WTC11 (cell line): ENCODE results near the gene ATAD2B. TPM values are rescaled to one million over a fixed set of nuclear protein-coding genes. Genes with fewer than 3 reads are reported as not detected.
A peak's percentile ranks its signal among the peaks of the same experiment; 100 is the strongest.
"Not testable (repeated sequence)": the region's sequence is repeated elsewhere in the genome, so short reads cannot be mapped to it uniquely, and the experiment has no call there.

Experiments
- ATAC-seq: fragments of 200-7000 bp; cut with Tn5 transposase; 2 replicates; pipeline ENCODE4 v1.10.0; 2021; ENCODE audit warnings: mild to moderate bottlenecking, moderate library complexity
- CTCF ChIA-PET: fragments of 300-600 bp; sonication (Branson Sonifier 250); formaldehyde crosslinking; loops from one replicate; lab custom pipeline; 2021; ENCODE audit warnings: antibody characterized with exemption; lab: Charles Lee
- POLR2A ChIA-PET: fragments of 350-600 bp; sonication (Branson Sonifier 250); formaldehyde crosslinking; loops from one replicate; lab custom pipeline; 2021; ENCODE audit warnings: antibody characterized with exemption; lab: Charles Lee
- DNase-seq: peaks from one replicate; pipeline ENCODE4 v3.0.0; 2021; ENCODE audit warnings: low spot score
- H3K27ac Mint-ChIP-seq: 2 replicates; pipeline ENCODE4 v1.8.0; 2021; ENCODE audit warnings: mixed read lengths
- H3K27me3 Mint-ChIP-seq: 2 replicates; pipeline ENCODE4 v1.8.0; 2021; ENCODE audit warnings: low read depth, mild to moderate bottlenecking, moderate library complexity, mixed read lengths
- H3K36me3 Mint-ChIP-seq: 2 replicates; pipeline ENCODE4 v1.8.0; 2021; ENCODE audit warnings: mixed read lengths
- H3K4me1 Mint-ChIP-seq: 2 replicates; pipeline ENCODE4 v1.8.0; 2022; ENCODE audit warnings: mixed read lengths
- H3K4me3 Mint-ChIP-seq: 2 replicates; pipeline ENCODE4 v1.8.0; 2021; ENCODE audit warnings: mild to moderate bottlenecking, moderate library complexity, mixed read lengths
- H3K9me3 Mint-ChIP-seq: 2 replicates; pipeline ENCODE4 v1.8.0; 2021; ENCODE audit warnings: mixed read lengths
- CBFB ChIP-seq: sonication (generic); formaldehyde crosslinking; IDR thresholded peaks from 2 replicates; pipeline ENCODE4 v1.8.1; 2022; ENCODE audit warnings: mild to moderate bottlenecking, low read depth, missing genetic modification reagents
- JUN ChIP-seq: sonication (generic); formaldehyde crosslinking; IDR thresholded peaks from 2 replicates; pipeline ENCODE4 v1.8.0; 2023; ENCODE audit warnings: mild to moderate bottlenecking, missing genetic modification reagents
- MYBL2 ChIP-seq: sonication (generic); formaldehyde crosslinking; IDR thresholded peaks from 2 replicates; pipeline ENCODE4 v1.8.1; 2023; ENCODE audit warnings: mild to moderate bottlenecking, moderate library complexity, missing genetic modification reagents
- NR3C1 ChIP-seq: sonication (generic); formaldehyde crosslinking; conservative IDR thresholded peaks from 2 replicates; pipeline ENCODE4 v1.8.1; 2023; ENCODE audit warnings: low read depth, mild to moderate bottlenecking, missing genetic modification reagents
- OVOL2 ChIP-seq: fragments of 250-450 bp; sonication (Bioruptor Pico); IDR thresholded peaks from 2 replicates; pipeline ENCODE4 v1.9.0; 2021; ENCODE audit warnings: mild to moderate bottlenecking, borderline replicate concordance
- ZNF138 ChIP-seq: sonication (generic); formaldehyde crosslinking; conservative IDR thresholded peaks from 2 replicates; pipeline ENCODE4 v1.8.1; 2022; ENCODE audit warnings: mild to moderate bottlenecking, moderate library complexity, missing genetic modification reagents
- ZNF219 ChIP-seq: sonication (generic); formaldehyde crosslinking; IDR thresholded peaks from 2 replicates; pipeline ENCODE4 v1.8.0; 2023; ENCODE audit warnings: missing genetic modification reagents, mild to moderate bottlenecking, borderline replicate concordance
- ZNF317 ChIP-seq: sonication (generic); formaldehyde crosslinking; IDR thresholded peaks from 2 replicates; pipeline ENCODE4 v1.8.1; 2023; ENCODE audit warnings: low read depth, mild to moderate bottlenecking, moderate library complexity, missing genetic modification reagents, borderline replicate concordance
- ZNF416 ChIP-seq: fragments of 250-450 bp; sonication (Bioruptor Pico); IDR thresholded peaks from 2 replicates; pipeline ENCODE4 v1.9.0; 2021; ENCODE audit warnings: mild to moderate bottlenecking, inconsistent platforms
- total RNA-seq: library from RNA; stranded (reverse); gene quantifications from 3 replicates; pipeline ENCODE4 v1.2.3, GENCODE V29; 2021
- TF ChIP-seq, protein P1 (sequence below): sonication (generic); formaldehyde crosslinking; IDR thresholded peaks from 2 replicates; pipeline ENCODE4 v1.8.0; 2023; ENCODE audit warnings: missing genetic modification reagents
- TF ChIP-seq, protein P2 (sequence below): fragments of 250-450 bp; sonication (Bioruptor Pico); IDR thresholded peaks from 2 replicates; pipeline ENCODE4 v1.9.0; 2021; ENCODE audit warnings: mild to moderate bottlenecking
- TF ChIP-seq, protein P3 (sequence below): sonication (generic); formaldehyde crosslinking; IDR thresholded peaks from 2 replicates; pipeline ENCODE4 v1.8.1; 2023; ENCODE audit warnings: mild to moderate bottlenecking, moderate library complexity, missing genetic modification reagents
- TF ChIP-seq, protein P4 (sequence below): fragments of 200-600 bp; IDR thresholded peaks from 2 replicates; pipeline ENCODE4 v1.8.0; 2022; ENCODE audit warnings: antibody characterized with exemption
- TF ChIP-seq, protein P5 (sequence below): fragments of 250-450 bp; sonication (Bioruptor Pico); conservative IDR thresholded peaks from 2 replicates; pipeline ENCODE4 v1.9.0; 2021; ENCODE audit warnings: mild to moderate bottlenecking
- TF ChIP-seq, protein P6 (sequence below): fragments of 250-450 bp; sonication (Bioruptor Pico); IDR thresholded peaks from 2 replicates; pipeline ENCODE4 v1.8.0; 2021; ENCODE audit warnings: mild to moderate bottlenecking
- TF ChIP-seq, protein P7 (sequence below): sonication (generic); formaldehyde crosslinking; IDR thresholded peaks from 2 replicates; pipeline ENCODE4 v1.8.0; 2023; ENCODE audit warnings: missing genetic modification reagents, mild to moderate bottlenecking, borderline replicate concordance

Gene ATAD2B
- total RNA-seq, 1 experiment from 2014 or later: 21.5 TPM

DNA sequence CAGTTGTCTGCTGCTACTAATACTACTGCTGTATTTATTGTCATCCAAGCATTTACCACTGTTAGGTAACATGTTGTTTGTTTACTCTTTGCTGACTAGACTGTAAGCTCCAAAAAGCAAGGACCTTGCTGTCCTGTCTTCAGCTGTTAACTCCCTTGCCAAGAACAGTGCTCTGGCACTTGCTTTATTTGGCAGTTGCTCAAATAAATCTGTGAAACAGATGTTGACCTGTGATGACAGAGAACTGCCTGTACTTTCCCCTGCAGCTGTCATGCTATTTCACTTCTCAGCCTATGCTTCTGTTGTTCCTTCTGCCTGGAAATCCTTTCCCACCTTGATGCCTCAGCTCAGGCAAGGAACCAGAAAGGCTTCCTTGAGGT lies 181.2 kb downstream of the ATAD2B start (continued):
- TF ChIP-seq, protein P1, sequence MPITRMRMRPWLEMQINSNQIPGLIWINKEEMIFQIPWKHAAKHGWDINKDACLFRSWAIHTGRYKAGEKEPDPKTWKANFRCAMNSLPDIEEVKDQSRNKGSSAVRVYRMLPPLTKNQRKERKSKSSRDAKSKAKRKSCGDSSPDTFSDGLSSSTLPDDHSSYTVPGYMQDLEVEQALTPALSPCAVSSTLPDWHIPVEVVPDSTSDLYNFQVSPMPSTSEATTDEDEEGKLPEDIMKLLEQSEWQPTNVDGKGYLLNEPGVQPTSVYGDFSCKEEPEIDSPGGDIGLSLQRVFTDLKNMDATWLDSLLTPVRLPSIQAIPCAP (CRISPR knock-in tag): no peak
- TF ChIP-seq OVOL2 (CRISPR knock-in tag) (no peak), ZNF317 (no peak), ZNF138 (CRISPR knock-in tag) (no peak)

DNA sequence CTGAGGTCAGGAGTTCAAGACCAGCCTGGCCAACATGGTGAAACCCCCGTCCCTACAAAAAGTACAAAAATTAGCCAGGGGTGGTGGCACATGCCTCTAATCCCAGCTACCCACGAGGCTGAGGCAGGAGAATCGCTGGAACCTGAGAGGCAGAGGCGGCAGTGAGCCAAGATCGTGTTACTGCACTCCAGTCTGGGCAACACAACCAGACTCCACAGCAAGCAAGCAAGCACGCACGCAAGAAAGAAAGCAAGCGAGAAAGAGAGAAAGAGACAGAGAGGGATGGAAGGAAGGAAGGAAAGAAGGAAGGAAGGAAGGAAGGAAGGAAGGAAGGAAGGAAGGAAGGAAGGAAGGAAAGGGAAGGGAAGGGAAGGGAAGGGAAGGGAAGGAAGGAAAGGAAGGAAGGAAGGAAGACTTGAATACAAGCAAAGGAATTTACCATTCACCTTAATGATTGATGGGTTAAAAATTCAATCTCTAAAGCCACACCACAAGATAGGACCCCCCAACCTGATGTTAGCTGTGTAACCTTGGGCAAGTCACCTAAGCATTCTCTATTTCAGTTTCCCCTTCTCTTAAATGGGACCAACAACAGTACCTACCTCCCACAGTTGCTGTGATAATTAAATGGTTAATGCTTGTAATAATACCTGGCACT lies 181.7 kb downstream of the ATAD2B start:
- Mint-ChIP-seq H3K27ac (0 out of 2 replicates have a peak overlapping the region, but pooled peaks have one; percentile 74), H3K27me3 (no peaks in the 10 kb centered on the region), H3K4me3 (no peak overlapping the region), H3K4me1 (peaks cover 15% of the 10 kb centered on the region), H3K9me3 (peaks cover 16% of the 10 kb centered on the region), H3K36me3 (peaks cover 13% of the 10 kb centered on the region)
- ChIA-PET POLR2A (no interaction called here), CTCF (interaction anchor here (0.6 kb wide), 1 partner anchor 109 kb away, joined by 3 read pairs; no protein-coding TSS in a partner anchor)
- no peak for DNase-seq
- no peak for ATAC-seq
- TF ChIP-seq, protein P2, sequence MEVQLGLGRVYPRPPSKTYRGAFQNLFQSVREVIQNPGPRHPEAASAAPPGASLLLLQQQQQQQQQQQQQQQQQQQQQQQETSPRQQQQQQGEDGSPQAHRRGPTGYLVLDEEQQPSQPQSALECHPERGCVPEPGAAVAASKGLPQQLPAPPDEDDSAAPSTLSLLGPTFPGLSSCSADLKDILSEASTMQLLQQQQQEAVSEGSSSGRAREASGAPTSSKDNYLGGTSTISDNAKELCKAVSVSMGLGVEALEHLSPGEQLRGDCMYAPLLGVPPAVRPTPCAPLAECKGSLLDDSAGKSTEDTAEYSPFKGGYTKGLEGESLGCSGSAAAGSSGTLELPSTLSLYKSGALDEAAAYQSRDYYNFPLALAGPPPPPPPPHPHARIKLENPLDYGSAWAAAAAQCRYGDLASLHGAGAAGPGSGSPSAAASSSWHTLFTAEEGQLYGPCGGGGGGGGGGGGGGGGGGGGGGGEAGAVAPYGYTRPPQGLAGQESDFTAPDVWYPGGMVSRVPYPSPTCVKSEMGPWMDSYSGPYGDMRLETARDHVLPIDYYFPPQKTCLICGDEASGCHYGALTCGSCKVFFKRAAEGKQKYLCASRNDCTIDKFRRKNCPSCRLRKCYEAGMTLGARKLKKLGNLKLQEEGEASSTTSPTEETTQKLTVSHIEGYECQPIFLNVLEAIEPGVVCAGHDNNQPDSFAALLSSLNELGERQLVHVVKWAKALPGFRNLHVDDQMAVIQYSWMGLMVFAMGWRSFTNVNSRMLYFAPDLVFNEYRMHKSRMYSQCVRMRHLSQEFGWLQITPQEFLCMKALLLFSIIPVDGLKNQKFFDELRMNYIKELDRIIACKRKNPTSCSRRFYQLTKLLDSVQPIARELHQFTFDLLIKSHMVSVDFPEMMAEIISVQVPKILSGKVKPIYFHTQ (CRISPR knock-in tag): no peak
- TF ChIP-seq, protein P3, sequence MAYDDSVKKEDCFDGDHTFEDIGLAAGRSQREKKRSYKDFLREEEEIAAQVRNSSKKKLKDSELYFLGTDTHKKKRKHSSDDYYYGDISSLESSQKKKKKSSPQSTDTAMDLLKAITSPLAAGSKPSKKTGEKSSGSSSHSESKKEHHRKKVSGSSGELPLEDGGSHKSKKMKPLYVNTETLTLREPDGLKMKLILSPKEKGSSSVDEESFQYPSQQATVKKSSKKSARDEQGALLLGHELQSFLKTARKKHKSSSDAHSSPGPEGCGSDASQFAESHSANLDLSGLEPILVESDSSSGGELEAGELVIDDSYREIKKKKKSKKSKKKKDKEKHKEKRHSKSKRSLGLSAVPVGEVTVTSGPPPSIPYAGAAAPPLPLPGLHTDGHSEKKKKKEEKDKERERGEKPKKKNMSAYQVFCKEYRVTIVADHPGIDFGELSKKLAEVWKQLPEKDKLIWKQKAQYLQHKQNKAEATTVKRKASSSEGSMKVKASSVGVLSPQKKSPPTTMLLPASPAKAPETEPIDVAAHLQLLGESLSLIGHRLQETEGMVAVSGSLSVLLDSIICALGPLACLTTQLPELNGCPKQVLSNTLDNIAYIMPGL (CRISPR knock-in tag): no peak
- no peak for TF ChIP-seq ZNF416 (CRISPR knock-in tag)
- TF ChIP-seq, protein P4, sequence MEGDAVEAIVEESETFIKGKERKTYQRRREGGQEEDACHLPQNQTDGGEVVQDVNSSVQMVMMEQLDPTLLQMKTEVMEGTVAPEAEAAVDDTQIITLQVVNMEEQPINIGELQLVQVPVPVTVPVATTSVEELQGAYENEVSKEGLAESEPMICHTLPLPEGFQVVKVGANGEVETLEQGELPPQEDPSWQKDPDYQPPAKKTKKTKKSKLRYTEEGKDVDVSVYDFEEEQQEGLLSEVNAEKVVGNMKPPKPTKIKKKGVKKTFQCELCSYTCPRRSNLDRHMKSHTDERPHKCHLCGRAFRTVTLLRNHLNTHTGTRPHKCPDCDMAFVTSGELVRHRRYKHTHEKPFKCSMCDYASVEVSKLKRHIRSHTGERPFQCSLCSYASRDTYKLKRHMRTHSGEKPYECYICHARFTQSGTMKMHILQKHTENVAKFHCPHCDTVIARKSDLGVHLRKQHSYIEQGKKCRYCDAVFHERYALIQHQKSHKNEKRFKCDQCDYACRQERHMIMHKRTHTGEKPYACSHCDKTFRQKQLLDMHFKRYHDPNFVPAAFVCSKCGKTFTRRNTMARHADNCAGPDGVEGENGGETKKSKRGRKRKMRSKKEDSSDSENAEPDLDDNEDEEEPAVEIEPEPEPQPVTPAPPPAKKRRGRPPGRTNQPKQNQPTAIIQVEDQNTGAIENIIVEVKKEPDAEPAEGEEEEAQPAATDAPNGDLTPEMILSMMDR: no peak
- TF ChIP-seq ZNF138 (CRISPR knock-in tag): no peak
- TF ChIP-seq JUN (CRISPR knock-in tag): no peak
- TF ChIP-seq NR3C1: no peak
- TF ChIP-seq, protein P5, sequence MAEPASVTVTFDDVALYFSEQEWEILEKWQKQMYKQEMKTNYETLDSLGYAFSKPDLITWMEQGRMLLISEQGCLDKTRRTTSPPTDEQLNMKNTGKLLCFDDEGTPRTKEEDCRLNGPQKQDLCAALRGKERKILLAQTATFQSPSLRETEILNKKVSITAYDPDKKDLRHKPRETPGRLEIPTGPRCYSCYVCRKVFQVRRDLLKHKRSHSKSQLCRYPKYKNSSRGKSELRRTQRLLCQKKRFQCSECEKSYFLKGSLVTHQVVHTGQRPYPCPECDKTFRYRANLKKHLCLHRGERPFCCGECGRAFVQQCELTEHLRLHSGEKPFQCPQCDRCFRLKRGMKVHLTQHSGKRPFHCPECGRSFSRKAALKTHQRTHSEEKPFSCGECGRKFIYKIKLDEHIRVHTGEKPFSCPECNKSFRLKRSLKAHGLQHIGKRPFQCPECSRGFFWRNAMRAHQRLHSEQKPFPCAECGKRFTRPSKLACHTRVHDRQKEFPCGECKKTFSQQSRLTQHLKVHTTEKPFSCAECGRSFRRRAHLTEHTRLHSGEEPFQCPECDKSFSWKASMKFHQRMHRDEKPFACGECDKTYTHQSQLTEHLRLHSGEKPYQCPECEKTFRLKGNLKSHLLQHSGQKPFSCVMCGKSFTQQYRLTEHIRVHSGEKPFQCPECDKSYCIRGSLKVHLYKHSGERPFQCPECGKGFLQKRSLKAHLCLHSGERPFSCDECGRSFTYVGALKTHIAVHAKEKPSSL (CRISPR knock-in tag): no peak
- no peak for TF ChIP-seq ZNF219 (CRISPR knock-in tag)
- TF ChIP-seq, protein P6, sequence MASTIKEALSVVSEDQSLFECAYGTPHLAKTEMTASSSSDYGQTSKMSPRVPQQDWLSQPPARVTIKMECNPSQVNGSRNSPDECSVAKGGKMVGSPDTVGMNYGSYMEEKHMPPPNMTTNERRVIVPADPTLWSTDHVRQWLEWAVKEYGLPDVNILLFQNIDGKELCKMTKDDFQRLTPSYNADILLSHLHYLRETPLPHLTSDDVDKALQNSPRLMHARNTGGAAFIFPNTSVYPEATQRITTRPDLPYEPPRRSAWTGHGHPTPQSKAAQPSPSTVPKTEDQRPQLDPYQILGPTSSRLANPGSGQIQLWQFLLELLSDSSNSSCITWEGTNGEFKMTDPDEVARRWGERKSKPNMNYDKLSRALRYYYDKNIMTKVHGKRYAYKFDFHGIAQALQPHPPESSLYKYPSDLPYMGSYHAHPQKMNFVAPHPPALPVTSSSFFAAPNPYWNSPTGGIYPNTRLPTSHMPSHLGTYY (CRISPR knock-in tag): no peak
- TF ChIP-seq, protein P7, sequence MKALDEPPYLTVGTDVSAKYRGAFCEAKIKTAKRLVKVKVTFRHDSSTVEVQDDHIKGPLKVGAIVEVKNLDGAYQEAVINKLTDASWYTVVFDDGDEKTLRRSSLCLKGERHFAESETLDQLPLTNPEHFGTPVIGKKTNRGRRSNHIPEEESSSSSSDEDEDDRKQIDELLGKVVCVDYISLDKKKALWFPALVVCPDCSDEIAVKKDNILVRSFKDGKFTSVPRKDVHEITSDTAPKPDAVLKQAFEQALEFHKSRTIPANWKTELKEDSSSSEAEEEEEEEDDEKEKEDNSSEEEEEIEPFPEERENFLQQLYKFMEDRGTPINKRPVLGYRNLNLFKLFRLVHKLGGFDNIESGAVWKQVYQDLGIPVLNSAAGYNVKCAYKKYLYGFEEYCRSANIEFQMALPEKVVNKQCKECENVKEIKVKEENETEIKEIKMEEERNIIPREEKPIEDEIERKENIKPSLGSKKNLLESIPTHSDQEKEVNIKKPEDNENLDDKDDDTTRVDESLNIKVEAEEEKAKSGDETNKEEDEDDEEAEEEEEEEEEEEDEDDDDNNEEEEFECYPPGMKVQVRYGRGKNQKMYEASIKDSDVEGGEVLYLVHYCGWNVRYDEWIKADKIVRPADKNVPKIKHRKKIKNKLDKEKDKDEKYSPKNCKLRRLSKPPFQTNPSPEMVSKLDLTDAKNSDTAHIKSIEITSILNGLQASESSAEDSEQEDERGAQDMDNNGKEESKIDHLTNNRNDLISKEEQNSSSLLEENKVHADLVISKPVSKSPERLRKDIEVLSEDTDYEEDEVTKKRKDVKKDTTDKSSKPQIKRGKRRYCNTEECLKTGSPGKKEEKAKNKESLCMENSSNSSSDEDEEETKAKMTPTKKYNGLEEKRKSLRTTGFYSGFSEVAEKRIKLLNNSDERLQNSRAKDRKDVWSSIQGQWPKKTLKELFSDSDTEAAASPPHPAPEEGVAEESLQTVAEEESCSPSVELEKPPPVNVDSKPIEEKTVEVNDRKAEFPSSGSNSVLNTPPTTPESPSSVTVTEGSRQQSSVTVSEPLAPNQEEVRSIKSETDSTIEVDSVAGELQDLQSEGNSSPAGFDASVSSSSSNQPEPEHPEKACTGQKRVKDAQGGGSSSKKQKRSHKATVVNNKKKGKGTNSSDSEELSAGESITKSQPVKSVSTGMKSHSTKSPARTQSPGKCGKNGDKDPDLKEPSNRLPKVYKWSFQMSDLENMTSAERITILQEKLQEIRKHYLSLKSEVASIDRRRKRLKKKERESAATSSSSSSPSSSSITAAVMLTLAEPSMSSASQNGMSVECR: no peak
- TF ChIP-seq CBFB: no peak
- TF ChIP-seq, protein P1 (CRISPR knock-in tag): no peak
- TF ChIP-seq MYBL2: no peak
- TF ChIP-seq, all 79 proteins: peak for 0

DNA sequence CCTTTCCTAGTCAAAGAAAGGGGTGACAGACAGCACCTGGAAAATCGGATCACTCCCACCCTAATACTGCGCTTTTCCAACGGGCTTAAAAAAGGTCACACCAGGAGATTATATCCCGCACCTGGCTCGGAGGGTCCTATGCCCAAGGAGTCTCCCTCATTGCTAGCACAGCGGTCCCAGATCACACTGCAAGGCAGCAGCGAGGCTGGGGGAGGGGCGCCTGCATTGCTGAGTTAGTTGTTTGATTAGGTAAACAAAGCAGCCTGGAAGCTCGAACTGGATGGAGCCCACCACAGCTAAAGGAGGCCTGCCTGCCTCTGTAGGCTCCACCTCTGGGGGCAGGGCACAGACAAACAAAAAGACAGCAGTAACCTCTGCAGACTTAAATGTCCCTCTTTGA lies 190.1 kb downstream of the ATAD2B start:
- ATAC-seq, DNase-seq, H3K27ac Mint-ChIP-seq, H3K4me1 Mint-ChIP-seq, H3K27me3 Mint-ChIP-seq, POLR2A ChIA-PET, CTCF ChIA-PET, H3K4me3 Mint-ChIP-seq: not testable (repeated sequence)
- Mint-ChIP-seq H3K36me3 (peaks cover 35% of the 10 kb centered on the region), H3K9me3 (peaks cover 33% of the 10 kb centered on the region)
